ENCODE results near the gene AGPS.

Gene AGPS

DNA sequence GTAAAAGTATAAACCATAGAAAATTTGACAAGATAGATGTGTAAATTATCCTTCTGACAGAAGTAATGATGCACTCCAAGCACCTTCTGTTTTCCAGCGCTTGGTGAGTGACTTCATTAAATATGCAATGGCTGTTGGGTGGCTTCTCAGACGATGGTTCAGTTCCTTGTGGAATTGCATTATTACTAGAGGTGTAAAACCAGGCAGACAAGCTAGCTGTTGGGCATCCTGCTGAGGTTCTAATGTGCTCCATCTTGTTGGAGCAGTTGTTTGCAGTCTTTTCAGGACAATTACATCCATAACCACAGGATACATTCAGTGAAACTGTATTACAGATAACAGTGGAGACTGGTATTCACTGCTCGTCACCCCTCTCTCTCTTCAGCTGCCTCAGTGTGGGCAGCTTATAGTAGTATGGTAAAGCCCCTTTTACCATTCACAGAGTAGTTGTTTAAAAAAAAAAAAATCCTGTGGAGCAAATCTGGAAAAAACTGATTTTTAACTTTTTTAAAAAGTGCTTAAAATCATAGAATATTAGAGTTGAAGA, 143.5 kb downstream of the AGPS start:
- no peak for TF ChIP-seq CTCF (conservative IDR thresholded peaks at IDR 0.05; ENCODE audit: low read depth, low read length)
- no peak for DNase-seq (ENCODE audit: low read depth)
- H3K4me3 ChIP-seq (ENCODE audit: low read length), result no peak overlapping the region

DNA sequence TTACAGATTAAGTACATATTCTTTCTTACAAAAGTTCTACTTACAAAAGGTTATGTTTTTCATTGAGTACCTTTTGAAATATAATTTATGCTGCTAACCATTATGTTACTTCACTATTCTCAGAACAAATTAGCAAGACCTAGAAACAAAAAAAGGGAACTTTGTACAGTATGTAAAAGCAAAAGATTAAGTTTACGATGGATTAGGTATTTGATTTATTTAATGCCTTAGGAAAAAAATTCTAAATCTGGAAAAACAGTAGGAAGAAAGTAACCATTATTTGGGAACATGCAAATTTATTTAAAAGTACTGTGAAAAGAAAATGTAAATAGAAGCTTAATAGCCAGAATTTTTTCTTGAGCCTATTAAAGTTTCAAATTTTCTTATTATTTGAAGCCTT, 144.6 kb downstream of the AGPS start:
- no peak overlapping the region for H3K4me3 ChIP-seq (ENCODE audit: low read length)
- no peak for DNase-seq (ENCODE audit: low read depth)
- TF ChIP-seq CTCF (conservative IDR thresholded peaks at IDR 0.05; ENCODE audit: low read depth, low read length), result no peak

GRCh38 chr2:177537636-177538035, 145.1 kb downstream of the AGPS start:
- no peak for DNase-seq (ENCODE audit: low read depth)
- no peak overlapping the region for H3K4me3 ChIP-seq (ENCODE audit: low read length)
- TF ChIP-seq CTCF (conservative IDR thresholded peaks at IDR 0.05; ENCODE audit: low read depth, low read length), result no peak

GRCh38 chr2:177538323-177538722, 145.8 kb downstream of the AGPS start:
- H3K4me3 ChIP-seq (ENCODE audit: low read length), result no peak overlapping the region
- no peak for TF ChIP-seq CTCF (conservative IDR thresholded peaks at IDR 0.05; ENCODE audit: low read depth, low read length)
- no peak for DNase-seq (ENCODE audit: low read depth)

GRCh38 chr2:177540283-177540682, 147.7 kb downstream of the AGPS start:
- no peak for TF ChIP-seq CTCF (conservative IDR thresholded peaks at IDR 0.05; ENCODE audit: low read depth, low read length)
- no peak for DNase-seq (ENCODE audit: low read depth)
- no peak overlapping the region for H3K4me3 ChIP-seq (ENCODE audit: low read length)

DNA sequence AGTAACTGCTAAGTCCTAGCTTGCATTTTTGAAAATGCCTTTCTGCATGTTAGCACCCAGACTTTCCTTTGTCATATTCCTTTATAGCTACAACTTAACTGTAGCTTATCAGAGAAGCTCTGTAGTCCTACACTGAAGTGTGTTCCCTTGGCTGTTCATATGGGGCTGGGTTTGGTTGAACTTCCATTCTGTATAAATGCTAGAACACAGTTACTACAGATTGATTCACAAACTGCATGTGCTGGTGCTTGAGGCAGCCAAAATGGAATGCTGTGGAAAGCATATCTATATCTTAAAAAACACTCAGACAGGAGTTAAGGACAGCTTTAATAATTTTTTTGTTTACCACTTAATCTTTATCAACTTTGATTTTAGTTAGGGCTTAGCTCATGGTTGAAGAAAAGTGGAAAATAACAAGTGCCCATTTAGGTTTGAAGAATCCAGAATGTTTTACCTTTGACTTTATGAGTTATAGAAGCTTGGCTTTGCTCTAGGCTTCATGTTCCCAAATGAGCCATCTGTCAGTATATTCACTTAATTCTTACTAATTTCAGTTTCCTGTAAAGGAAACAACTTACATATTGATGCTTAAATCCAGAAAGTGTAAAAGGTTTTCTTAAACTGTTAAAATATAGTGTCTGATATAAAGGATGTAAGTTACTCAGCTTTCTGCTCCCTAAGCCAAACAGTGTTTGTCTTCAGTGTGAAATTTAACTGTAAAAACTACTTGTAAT, 148.9 kb downstream of the AGPS start:
- TF ChIP-seq CTCF (conservative IDR thresholded peaks at IDR 0.05; ENCODE audit: low read depth, low read length), result no peak
- DNase-seq (ENCODE audit: low read depth), result no peak
- no peak overlapping the region for H3K4me3 ChIP-seq (ENCODE audit: low read length)

GRCh38 chr2:177542396-177542795, 149.8 kb downstream of the AGPS start:
- DNase-seq (ENCODE audit: low read depth), result no peak
- H3K4me3 ChIP-seq (ENCODE audit: low read length), result no peak overlapping the region
- TF ChIP-seq CTCF (conservative IDR thresholded peaks at IDR 0.05; ENCODE audit: low read depth, low read length), result no peak

Data from retinal pigment epithelial cell (primary cell).